Stimulated activated CD4-positive, alpha-beta T cell treated with anti-CD3 and anti-CD28 coated beads, Interleukin-15, amount 100 ng/mL, for 1 hour (primary cell): Measurements from ENCODE around the gene CFAP221.

Experiments
- DNase-seq, 2 donors: peaks; one replicate each; pipeline ENCODE4 v3.0.0-alpha.2; 2020; ENCODE audit warnings: low read depth in 1 of 2, low spot score in 1 of 2

CFAP221 gene

DNA sequence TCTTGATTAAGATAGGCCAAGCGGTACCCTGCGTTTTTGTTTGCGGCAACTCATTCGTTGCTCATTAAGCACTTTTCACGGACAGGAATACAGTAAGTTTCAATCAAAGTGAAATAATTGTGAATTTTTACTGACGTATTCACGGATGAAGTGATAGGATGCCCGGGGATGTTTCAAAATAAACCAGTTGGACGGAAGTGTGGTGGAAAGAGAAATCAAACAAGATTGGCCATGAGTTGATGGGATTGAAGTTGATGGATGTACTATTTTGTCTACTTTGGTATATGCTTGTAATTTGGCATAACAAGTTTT lies 135.2 kb downstream of the CFAP221 start:
- DNase-seq = no peak

- no peak for DNase-seq
These were observed 135.6 kb downstream of the CFAP221 start for GRCh38 chr2:119679846-119680245.

- DNase-seq = no peak
These were observed 136.4 kb downstream of the CFAP221 start for GRCh38 chr2:119680457-119681202.

DNA sequence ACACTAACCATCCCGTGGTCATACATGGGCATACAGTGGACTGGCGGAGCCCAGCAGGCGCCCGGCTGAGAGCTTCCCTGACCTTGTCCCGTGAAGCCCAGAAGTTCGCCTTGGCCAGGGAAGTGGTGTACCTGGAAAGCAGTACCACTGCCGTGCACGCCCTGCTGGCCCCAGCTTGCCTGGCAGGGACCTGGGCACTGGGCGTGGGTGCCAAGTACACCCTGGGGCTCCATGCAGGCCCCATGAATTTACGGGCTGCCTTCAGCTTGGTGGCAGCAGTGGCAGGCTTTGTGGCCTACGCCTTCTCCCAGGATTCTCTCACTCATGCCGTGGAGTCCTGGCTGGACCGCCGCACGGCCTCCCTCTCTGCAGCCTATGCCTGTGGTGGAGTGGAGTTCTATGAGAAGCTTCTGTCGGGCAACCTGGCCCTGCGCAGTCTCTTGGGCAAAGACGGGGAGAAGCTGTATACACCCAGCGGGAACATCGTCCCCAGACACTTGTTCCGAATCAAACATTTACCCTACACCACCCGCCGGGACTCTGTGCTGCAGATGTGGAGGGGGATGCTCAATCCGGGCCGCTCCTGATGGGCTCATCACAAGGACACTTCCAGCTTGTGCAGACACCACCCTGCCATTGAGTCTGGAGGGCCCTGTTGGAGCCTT lies 137.1 kb downstream of the CFAP221 start:
- no peak for DNase-seq

GRCh38 chr2:119681868-119682220 lies 137.6 kb downstream of the CFAP221 start:
- DNase-seq = no peak

- no peak for DNase-seq
These were observed 138.3 kb downstream of the CFAP221 start for GRCh38 chr2:119682578-119682977.

- DNase-seq = no peak
These were observed 138.9 kb downstream of the CFAP221 start for GRCh38 chr2:119683074-119683712.

GRCh38 chr2:119683713-119684443 lies 139.6 kb downstream of the CFAP221 start:
- no peak for DNase-seq

- DNase-seq = no peak
These were observed 140.3 kb downstream of the CFAP221 start for GRCh38 chr2:119684518-119684917.

GRCh38 chr2:119688616-119689015 lies 144.4 kb downstream of the CFAP221 start:
- DNase-seq = no peak

DNA sequence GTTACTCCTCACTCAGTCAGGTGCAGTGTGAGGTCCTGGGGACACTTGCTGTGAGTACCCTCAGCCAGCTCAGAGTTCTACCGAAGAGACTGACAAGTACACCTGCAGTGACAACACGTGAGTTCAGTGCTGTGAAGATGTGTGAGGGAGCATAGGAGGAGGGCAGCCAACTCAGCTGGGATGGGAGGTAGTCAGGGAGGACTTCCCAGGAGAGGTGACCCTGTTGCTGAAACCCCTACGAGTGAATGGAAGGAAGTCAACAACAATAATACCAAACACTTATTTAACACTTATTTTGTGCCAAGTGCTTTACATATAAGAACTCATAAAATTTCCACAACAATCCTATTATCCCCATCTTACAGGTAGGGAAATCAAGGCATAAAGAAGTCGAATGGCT lies 145.0 kb downstream of the CFAP221 start:
- no peak for DNase-seq

DNA sequence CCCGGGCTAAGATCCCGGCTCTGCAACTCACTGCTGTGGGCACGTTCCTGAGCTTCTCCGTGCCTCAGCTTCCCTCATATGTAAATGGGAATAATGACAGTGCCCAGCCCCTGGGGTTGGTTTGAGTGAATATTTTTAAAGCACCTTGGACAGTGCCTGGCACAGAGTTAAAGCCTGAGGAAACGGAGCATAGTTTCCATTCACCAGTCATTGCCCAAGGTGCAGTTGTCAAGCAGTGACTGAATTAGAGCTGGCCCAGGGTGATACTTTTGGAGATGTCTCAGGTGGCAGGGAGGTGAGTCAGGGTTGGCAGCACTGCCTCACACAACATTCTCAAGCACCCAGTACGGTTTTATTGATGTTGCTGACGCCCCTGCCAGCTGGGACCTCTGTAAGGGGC lies 146.9 kb downstream of the CFAP221 start:
- no peak for DNase-seq

DNA sequence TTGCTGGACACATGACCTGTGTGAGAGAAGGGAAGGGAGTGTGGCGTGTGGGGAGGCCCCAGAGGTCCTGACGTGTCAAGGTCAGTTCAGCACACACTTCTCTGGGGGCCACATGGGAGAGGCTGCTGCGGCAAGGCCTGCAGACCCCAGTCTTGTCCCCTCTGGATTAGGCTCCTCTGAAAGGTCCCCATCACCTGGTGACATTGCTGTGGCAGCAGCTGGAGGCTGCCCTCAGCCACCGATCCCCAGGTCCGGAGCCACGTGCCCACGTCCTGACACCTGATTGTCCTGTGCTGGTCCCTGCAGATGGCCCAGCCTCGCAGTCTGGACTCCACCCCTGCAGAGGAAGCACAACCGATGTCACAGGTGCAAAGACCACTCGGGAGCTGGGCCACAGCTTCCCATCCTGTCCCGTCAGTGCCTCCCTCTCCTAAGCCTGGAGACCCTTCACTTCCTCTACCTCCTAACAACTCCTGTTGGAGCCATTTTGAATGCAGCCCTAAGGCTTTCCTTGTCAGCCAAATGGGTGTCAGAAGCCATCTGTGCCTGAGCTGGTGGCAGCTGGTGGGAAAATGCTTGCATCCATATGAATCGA lies 147.5 kb downstream of the CFAP221 start:
- no peak for DNase-seq

DNA sequence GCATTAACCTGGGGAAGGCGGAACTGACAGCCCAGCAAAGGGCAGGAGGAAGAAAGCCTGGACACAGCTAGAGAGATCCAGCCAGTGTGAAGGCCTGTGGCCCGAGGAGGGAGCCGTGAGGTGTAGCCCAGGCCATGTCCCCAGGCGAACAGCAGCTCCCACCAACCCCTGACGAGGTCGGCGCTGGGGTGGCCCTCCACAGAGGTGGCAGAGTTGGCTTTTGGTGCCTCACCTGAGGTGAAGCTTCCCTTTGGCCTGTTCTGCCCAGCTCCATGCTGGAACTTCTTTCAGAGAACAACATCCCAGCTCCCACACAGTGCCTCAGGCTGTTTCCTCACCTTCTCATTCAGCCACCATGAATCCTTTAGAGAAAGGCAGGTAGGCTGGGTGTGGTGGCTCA lies 148.1 kb downstream of the CFAP221 start:
- no peak for DNase-seq

DNA sequence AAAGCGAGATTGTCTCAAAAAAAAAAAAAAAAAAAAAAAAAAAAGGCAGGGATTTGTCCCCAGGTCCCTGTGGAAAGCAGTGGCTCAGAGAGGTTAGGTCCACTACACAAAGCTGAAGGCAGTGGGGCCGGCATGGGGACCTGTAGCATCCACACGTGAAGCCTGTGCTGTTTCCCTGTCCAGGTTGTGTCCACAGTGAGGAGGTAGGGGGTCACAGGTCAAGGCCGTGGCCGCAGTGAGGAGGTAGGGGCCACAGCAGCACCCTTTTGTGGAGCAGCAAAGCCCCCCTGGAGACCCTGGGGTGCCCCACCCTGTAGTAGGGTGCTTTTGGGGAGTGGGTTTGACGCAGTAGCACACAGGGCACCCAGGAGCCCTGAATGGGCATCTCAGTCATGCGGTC lies 148.7 kb downstream of the CFAP221 start:
- no peak for DNase-seq

DNA sequence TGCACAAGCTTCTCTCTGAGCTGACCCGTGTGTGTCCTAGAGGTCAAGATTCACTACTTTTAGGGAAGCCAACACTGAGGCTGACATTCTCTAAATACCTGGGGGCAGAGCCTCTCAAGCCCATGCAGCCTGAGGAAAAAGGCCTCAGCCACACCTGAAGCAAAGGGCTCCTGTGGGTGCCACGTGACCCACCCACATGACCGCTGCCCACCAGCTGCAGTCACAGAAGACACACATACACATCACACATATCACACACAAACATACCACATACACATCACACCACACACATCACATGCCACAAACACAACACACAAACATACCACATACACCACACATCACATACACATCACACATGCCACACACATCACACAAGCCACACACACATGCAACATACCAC lies 149.3 kb downstream of the CFAP221 start:
- DNase-seq = no peak

DNA sequence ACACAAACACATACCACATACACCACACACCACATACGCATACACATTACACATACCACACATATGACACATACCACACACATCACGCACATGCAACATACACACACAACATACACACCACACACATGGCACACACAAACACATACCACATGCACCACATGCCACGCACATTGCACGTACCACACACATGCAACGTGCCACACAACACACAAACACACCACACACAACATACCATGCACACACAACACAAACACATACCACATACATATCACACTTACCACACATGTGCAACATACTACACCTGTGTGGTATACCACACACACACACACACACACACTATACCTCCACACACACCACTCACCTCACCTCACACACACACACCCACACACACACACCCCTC lies 149.7 kb downstream of the CFAP221 start:
- no peak for DNase-seq

DNA sequence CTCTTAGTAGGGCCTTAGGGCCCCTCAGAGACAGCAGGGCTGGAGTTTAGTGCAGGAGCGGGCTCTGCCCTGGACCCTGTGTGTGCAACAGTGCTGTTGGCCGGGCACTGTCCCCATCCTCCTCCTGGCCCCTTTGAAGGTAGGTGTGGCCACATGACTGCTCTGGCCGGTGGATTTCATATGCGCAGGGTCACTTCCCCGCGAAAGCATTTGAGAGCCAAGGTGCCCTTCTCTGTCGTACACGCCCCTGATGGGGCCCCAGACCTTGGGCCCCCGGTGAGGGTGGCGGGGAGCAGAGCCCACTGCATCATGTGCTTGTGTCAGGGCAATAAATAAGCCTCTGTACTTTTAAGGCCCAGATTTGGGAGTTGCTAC lies 150.2 kb downstream of the CFAP221 start:
- no peak for DNase-seq

DNA sequence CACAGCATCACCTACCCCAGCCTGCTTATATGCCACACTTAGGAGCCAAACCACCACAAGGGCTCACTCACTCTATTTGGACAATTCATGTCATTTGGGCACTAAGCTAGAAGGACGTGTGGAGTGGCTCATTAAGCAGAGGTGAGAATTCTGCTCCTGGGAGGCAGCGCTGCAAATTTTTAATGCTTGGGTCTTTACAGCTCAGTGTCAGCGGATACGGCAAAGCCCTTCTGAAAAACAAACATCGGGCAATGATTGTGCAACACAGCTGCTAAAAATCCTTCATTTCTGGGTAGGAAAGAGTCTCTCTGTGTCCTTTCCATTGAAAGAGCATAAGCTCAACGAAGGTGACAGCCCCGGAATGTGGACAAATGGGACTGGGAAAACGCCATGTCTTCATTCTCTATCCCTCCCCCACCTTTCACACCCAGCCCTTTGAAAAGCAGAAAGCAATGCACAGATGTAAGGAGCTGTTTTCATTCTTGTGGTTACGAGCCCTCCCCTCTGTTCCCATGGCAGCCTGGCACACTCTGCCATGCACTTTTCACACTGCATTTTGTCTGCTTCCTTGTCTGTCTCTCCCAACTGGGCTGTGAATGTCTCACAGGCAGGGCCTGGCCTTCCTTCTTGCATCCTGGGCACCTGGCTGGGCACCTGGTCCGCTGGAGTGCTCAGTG lies 150.7 kb downstream of the CFAP221 start:
- no peak for DNase-seq

DNA sequence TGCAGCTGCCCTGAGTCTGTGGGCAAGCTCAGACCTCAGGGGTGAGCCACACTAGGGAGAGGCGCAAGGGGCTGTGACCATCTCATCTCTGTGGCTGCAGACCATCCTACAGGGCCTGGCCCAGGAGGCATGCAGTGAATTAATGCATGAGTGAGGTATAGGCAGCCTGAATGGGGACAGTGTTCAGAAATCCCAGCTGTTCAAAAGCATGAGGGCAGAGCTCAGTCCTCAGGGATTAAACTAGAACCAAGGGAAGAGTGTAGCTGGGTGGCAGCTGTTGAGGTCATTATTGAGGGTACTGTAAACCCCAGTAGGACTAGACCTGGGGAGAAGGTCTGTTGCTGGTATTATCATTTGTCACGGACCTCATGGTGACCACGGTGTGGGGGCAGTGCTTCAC lies 151.8 kb downstream of the CFAP221 start:
- no peak for DNase-seq

DNA sequence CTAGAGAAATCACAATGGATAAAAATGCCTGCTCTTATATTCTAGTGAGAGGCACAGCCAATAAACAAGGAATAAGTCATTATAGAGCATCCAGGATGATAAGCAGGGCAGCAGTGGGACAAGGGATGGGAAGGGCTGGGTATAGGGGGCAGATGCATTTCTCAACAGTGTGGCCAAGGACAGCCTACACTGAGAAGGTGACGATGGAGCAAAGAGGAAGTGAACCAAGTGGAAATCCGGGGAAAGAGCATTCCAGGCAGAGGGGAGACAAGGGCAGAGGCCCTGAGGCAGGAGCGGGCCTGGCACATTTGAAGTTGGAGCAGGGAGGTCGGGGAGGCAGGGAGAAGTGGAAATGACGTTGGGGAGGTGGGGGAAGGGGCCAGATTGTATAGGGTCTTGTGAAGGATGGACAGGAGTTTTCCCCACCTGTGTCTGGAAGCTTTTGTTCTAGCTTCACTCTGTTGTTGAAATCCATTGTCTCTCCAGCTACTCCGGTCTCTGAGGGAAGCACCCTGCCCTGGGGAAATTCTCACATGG lies 152.3 kb downstream of the CFAP221 start:
- no peak for DNase-seq
